Neuron (in vitro differentiated cells): ENCODE measurements around the gene NAGK.
"Not testable (repeated sequence)": the region's sequence is repeated elsewhere in the genome, so short reads cannot be mapped to it uniquely, and the experiment has no call there.

ENCODE experiments used
- H2AFZ ChIP-seq: one replicate; pipeline ENCODE4 v1.6.1; 2013; ENCODE audit warnings: low read depth, mild to moderate bottlenecking, inconsistent platforms, low read length, moderate library complexity
- H3K27me3 ChIP-seq: one replicate; pipeline ENCODE4 v1.6.1; 2013; ENCODE audit warnings: low read length; ENCODE audit not compliant: insufficient read depth
- H3K36me3 ChIP-seq: one replicate; pipeline ENCODE4 v1.6.1; 2013; ENCODE audit warnings: low read length; ENCODE audit not compliant: insufficient read depth
- H3K4me1 ChIP-seq: one replicate; pipeline ENCODE4 v1.6.1; 2013; ENCODE audit warnings: low read length; ENCODE audit not compliant: insufficient read depth
- H3K4me3 ChIP-seq: 2 replicates; pipeline ENCODE4 v1.5.1; 2013; ENCODE audit warnings: mild to moderate bottlenecking, low read length, moderate library complexity
- H3K9me3 ChIP-seq: one replicate; pipeline ENCODE4 v1.6.1; 2013; ENCODE audit warnings: low read length

NAGK gene

GRCh38 chr2:71103809-71104208 is 35.4 kb downstream of the NAGK start:
- no peaks in the 10 kb centered on the region for H3K9me3 ChIP-seq
- peaks cover 16% of the 10 kb centered on the region for H3K4me1 ChIP-seq
- no peak overlapping the region for H2AFZ ChIP-seq
- H3K4me3 ChIP-seq = no peak overlapping the region
- peaks cover 6% of the 10 kb centered on the region for H3K36me3 ChIP-seq
- no peaks in the 10 kb centered on the region for H3K27me3 ChIP-seq

DNA sequence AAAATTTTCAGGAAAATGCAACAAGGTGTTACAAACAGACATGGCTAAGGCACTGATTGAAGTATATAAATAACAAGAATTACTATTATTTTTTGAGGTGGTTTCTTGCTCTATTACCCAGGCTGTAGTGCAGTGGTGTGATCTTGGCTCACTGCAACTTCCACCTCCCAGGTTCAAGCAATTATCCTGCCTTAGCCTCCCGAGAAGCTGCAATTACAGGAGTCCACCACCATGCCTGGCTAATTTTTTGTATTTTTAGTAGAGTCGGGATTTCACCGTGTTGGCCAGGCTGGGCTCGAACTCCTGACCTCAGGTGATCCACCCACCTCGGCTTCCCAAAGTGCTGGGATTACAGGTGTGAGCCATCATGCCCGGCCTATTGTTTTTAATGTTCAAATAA is 38.0 kb downstream of the NAGK start:
- H3K9me3 ChIP-seq, H2AFZ ChIP-seq, H3K4me3 ChIP-seq, H3K27me3 ChIP-seq: not testable (repeated sequence)
- Histone ChIP-seq H3K36me3 (peaks cover 15% of the 10 kb centered on the region), H3K4me1 (peaks cover 16% of the 10 kb centered on the region)

GRCh38 chr2:71108091-71108490 is 39.6 kb downstream of the NAGK start:
- Histone ChIP-seq H3K27me3 (no peaks in the 10 kb centered on the region), H3K36me3 (peaks cover 15% of the 10 kb centered on the region), H3K4me3 (no peak overlapping the region), H3K9me3 (no peaks in the 10 kb centered on the region), H2AFZ (no peak overlapping the region), H3K4me1 (peaks cover 13% of the 10 kb centered on the region)

- no peaks in the 10 kb centered on the region for H3K4me1 ChIP-seq
These were observed 45.4 kb downstream of the NAGK start for GRCh38 chr2:71113843-71114242.

DNA sequence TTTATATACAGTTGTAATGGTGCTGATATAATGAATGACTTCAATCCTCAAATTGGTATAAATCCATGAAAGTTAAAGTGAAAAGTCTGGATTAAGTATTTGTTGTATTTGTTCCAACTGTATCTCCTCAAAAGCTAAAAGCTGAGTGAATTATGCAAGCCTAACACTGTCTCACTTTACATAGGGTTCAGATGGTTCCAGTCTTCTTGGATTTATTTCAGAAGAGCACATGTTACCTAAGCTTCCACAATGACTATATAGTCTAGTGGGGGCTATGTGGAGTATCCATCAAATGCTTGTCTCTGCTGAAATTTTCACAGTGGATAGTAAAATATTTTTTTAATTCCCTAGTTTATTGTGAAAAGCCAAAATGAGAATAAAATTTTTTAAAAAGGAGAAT is 48.6 kb downstream of the NAGK start:
- Histone ChIP-seq H3K27me3 (no peaks in the 10 kb centered on the region), H3K9me3 (no peaks in the 10 kb centered on the region), H2AFZ (no peak overlapping the region), H3K4me1 (no peaks in the 10 kb centered on the region), H3K4me3 (no peak overlapping the region), H3K36me3 (peaks cover 36% of the 10 kb centered on the region)

More at GRCh38 chr2:71113843-71114242, 45.4 kb downstream of the NAGK start:
- Histone ChIP-seq H3K9me3 (no peaks in the 10 kb centered on the region), H2AFZ (no peak overlapping the region), H3K4me3 (no peak overlapping the region), H3K36me3 (peaks cover 25% of the 10 kb centered on the region), H3K27me3 (no peaks in the 10 kb centered on the region)

GRCh38 chr2:71120195-71120594 is 51.7 kb downstream of the NAGK start:
- Histone ChIP-seq H3K36me3 (peaks cover 41% of the 10 kb centered on the region), H3K4me1 (no peaks in the 10 kb centered on the region), H3K9me3 (no peaks in the 10 kb centered on the region), H3K27me3 (no peaks in the 10 kb centered on the region), H2AFZ (no peak overlapping the region), H3K4me3 (no peak overlapping the region)

DNA sequence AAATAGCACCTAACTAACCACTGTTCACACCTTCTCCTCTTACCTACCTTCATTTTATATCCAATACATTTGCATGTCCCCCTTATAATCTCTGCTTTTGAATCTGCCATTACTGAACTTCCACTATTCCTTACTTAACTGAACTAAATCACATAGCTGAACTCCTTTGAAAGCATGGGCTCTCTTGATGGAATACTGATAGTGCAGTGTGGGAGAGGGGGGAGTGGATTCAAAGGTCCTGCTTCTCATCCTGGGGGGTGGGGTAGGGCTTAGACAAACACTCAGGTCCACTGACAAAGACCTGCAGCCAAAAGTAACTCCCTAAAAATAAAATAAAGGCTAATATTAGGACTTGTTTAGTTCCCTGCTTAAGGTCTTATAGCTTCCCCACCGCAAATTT is 53.0 kb downstream of the NAGK start:
- Histone ChIP-seq H3K4me3 (no peak overlapping the region), H3K9me3 (no peaks in the 10 kb centered on the region), H3K4me1 (no peaks in the 10 kb centered on the region), H3K27me3 (no peaks in the 10 kb centered on the region), H3K36me3 (peaks cover 39% of the 10 kb centered on the region), H2AFZ (no peak overlapping the region)

DNA sequence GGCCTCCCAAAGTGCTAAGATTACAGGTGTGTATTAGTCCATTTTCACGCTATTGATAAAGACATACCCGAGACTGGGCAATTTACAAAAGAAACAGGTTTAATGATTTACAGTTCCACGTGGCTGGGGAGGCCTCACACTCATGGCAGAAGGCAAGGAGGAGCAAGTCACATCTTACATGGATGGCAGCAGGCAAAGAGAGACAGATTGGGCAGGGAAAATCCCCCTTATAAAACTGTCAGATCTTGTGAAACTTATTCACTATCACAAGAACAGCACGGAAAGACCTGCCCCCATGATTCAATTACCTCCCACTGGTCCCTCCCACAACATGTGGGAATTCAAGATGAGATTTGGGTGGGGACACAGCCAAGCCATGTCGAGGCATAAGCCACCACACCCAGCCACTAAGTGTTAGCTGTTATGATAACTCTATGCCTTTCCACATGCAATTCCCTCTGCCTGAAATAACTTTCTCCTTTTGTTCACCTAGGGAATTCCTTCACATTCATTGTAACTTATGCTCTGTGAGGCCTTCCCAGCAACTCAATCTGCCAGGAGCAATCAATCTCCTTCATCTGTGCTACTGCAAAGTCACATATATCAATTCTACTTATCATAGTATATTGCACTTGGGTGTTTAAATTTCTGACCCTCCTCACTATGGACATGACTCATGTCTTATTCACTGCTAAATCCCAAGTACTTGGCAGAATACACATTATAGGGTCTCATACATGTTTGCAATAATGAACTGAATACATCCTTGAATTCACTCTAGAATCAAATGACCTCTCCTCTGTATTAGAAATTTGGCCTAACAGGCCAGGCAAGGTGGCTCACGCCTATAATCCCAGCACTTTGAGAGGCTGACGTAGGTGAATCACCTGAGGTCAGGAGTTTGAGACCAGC is 54.2 kb downstream of the NAGK start:
- no peaks in the 10 kb centered on the region for H3K9me3 ChIP-seq
- H3K36me3 ChIP-seq = peaks cover 36% of the 10 kb centered on the region
- H3K27me3 ChIP-seq = no peaks in the 10 kb centered on the region
- H3K4me3 ChIP-seq = no peak overlapping the region
- H3K4me1 ChIP-seq = no peaks in the 10 kb centered on the region
- no peak overlapping the region for H2AFZ ChIP-seq

GRCh38 chr2:71125506-71126294 is 57.3 kb downstream of the NAGK start:
- peaks cover 22% of the 10 kb centered on the region for H3K36me3 ChIP-seq
- no peak overlapping the region for H2AFZ ChIP-seq
- no peaks in the 10 kb centered on the region for H3K27me3 ChIP-seq
- no peak overlapping the region for H3K4me3 ChIP-seq
- H3K4me1 ChIP-seq = peaks cover 4% of the 10 kb centered on the region
- no peaks in the 10 kb centered on the region for H3K9me3 ChIP-seq

DNA sequence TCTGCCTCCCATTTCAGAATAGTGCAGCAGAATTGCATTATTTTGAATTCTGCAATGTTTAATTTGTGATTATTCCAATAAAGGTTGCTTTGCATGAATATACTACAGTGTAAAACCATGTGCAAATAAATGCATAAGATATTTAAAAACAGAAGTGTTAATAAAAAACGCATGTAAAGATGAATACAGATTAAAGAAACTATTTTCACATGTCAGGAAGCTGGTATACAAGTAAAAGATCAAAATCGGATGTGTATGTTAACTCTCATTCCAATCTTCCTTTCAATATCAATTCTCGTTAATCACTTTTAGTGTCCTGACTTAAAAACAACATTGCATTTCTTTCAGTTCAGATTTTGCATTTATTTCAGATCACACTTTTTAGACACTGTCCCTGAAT is 58.5 kb downstream of the NAGK start:
- Histone ChIP-seq H3K4me1 (peaks cover 13% of the 10 kb centered on the region), H3K36me3 (peaks cover 16% of the 10 kb centered on the region), H3K9me3 (no peaks in the 10 kb centered on the region)

More for the DNA sequence above, 58.5 kb downstream of the NAGK start:
- Histone ChIP-seq H3K27me3 (no peaks in the 10 kb centered on the region), H3K4me3 (no peak overlapping the region), H2AFZ (no peak overlapping the region)
